PC-3 (cell line): Measurements from ENCODE around the gene GAB2. TPM values are rescaled to one million over a fixed set of nuclear protein-coding genes. Genes with fewer than 3 reads are reported as not detected.

Experiments used
- ATAC-seq: fragments of 200-7000 bp; cut with Tn5 transposase; 2 replicates; pipeline ENCODE4 v1.9.1; 2020; ENCODE audit warnings: mild to moderate bottlenecking, moderate library complexity
- BruUV-seq: library from RNA; stranded (reverse); fragments of 400-500 nt; replicated peaks from 2 replicates; lab custom pipeline; 2021; lab: Mats Ljungman, UMichigan
- CTCF ChIA-PET: fragments of 300-600 bp; sonication (Branson Sonifier 250); formaldehyde crosslinking; loops from one replicate; lab custom pipeline; 2022; ENCODE audit warnings: antibody characterized with exemption; lab: Charles Lee
- POLR2A ChIA-PET: fragments of 300-600 bp; sonication (Branson Sonifier 250); formaldehyde crosslinking; loops from one replicate; lab custom pipeline; 2022; ENCODE audit warnings: antibody characterized with exemption; ENCODE audit not compliant: unreplicated experiment; lab: Charles Lee
- DNase-seq: peaks from one replicate; pipeline ENCODE4 v3.0.0-alpha.2; 2015
- H2AFZ ChIP-seq: fragments of 300-600 bp; sonication (generic); 2 replicates; pipeline ENCODE4 v1.6.0; 2016; ENCODE audit warnings: antibody characterized with exemption, low read length
- H3F3A ChIP-seq: fragments of 300-600 bp; sonication (generic); one replicate; pipeline ENCODE4 v1.6.0; 2017; ENCODE audit warnings: antibody characterized with exemption, low read length, control low read depth, mild to moderate bottlenecking; ENCODE audit not compliant: unreplicated experiment
- H3K27ac ChIP-seq: fragments of 300-600 bp; sonication (generic); 2 replicates; pipeline ENCODE4 v1.5.1; 2016; ENCODE audit warnings: mild to moderate bottlenecking, low read length
- H3K27me3 ChIP-seq: fragments of 300-600 bp; sonication (generic); 2 replicates; pipeline ENCODE4 v1.6.1; 2016; ENCODE audit warnings: low read length, mixed read lengths
- H3K36me3 ChIP-seq: fragments of 300-600 bp; sonication (generic); 2 replicates; pipeline ENCODE4 v1.6.1; 2016; ENCODE audit warnings: low read depth, mixed run types, low read length, mixed read lengths
- H3K4me1 ChIP-seq: fragments of 300-600 bp; sonication (generic); 2 replicates; pipeline ENCODE4 v1.5.1; 2016; ENCODE audit warnings: low read length; ENCODE audit not compliant: insufficient read depth
- H3K4me2 ChIP-seq: fragments of 300-600 bp; sonication (generic); 2 replicates; pipeline ENCODE4 v1.6.0; 2016; ENCODE audit warnings: low read length
- H3K4me3 ChIP-seq: fragments of 300-600 bp; sonication (generic); 2 replicates; pipeline ENCODE4 v1.5.1; 2016; ENCODE audit warnings: mild to moderate bottlenecking, low read length, mixed read lengths
- H3K79me2 ChIP-seq: fragments of 300-600 bp; sonication (generic); 2 replicates; pipeline ENCODE4 v1.6.1; 2017; ENCODE audit warnings: low read length, mixed read lengths
- H3K9ac ChIP-seq: fragments of 300-600 bp; sonication (generic); 2 replicates; pipeline ENCODE4 v1.6.0; 2016; ENCODE audit warnings: mild to moderate bottlenecking, low read length
- H3K9me2 ChIP-seq: fragments of 300-600 bp; sonication (generic); replicated peaks from 2 replicates; pipeline ENCODE4 v1.6.1; 2016; ENCODE audit warnings: mixed run types, low read length, mixed read lengths
- H3K9me3 ChIP-seq: fragments of 300-600 bp; sonication (generic); 2 replicates; pipeline ENCODE4 v1.6.1; 2016; ENCODE audit warnings: low read length, mixed read lengths
- H4K20me1 ChIP-seq: fragments of 300-600 bp; sonication (generic); 2 replicates; pipeline ENCODE4 v1.6.1; 2016; ENCODE audit warnings: low read length, mixed read lengths
- CTCF ChIP-seq: fragments of 300-600 bp; sonication (generic); conservative IDR thresholded peaks from 2 replicates; pipeline ENCODE4 v1.5.1; 2017; ENCODE audit warnings: antibody characterized with exemption, low read depth, mild to moderate bottlenecking, low read length
- EZH2 ChIP-seq: fragments of 300-600 bp; sonication (generic); IDR thresholded peaks from one replicate; pipeline ENCODE4 v1.6.1; 2017; ENCODE audit warnings: antibody characterized with exemption, mild to moderate bottlenecking, low read length; ENCODE audit not compliant: unreplicated experiment
- EZH2phosphoT487 ChIP-seq: fragments of 300-600 bp; sonication (generic); IDR thresholded peaks from 2 replicates; pipeline ENCODE4 v1.6.1; 2018; ENCODE audit warnings: mild to moderate bottlenecking, antibody characterized with exemption, low read length, borderline replicate concordance
- intact Hi-C: fragments of 100-400 bp; cut with micrococcal nuclease; formaldehyde crosslinking; loops from 2 replicates; pipeline ENCODE4 v1.9.0; 2023
- total RNA-seq: library from RNA; depleted of rRNA; stranded (reverse); fragments of >200 nt; gene quantifications from 2 replicates; pipeline ENCODE4 v1.2.3, GENCODE V29; 2014

GAB2 gene
- total RNA-seq, 1 experiment from 2014 or later: 7.1 TPM

GRCh38 chr11:78355309-78355705 is 62.3 kb downstream of the GAB2 start:
- BruUV-seq: no TSS peak
- no peak overlapping the region for H3K4me3 ChIP-seq
- no peaks in the 10 kb centered on the region for H3K4me1 ChIP-seq
- no peaks in the 10 kb centered on the region for H4K20me1 ChIP-seq
- ATAC-seq: no peak
- H3K27ac ChIP-seq: no peak overlapping the region
- H3F3A ChIP-seq: no peaks in the 10 kb centered on the region
- H3K9me2 ChIP-seq: no peaks in the 10 kb centered on the region
- intact Hi-C loops: no loop called here
- CTCF ChIA-PET: no interaction called here
- no peak overlapping the region for H3K9ac ChIP-seq
- H3K36me3 ChIP-seq: no peaks in the 10 kb centered on the region
- H3K27me3 ChIP-seq: no peaks in the 10 kb centered on the region
- POLR2A ChIA-PET: interaction anchor here (0.6 kb wide), 1 partner anchor 26 kb away, joined by 9 read pairs; no protein-coding TSS in a partner anchor
- TF ChIP-seq EZH2phosphoT487: no peak
- TF ChIP-seq CTCF: no peak
- TF ChIP-seq EZH2: no peak
- no peak overlapping the region for H2AFZ ChIP-seq
- no peaks in the 10 kb centered on the region for H3K9me3 ChIP-seq
- DNase-seq: no peak
- no peak overlapping the region for H3K4me2 ChIP-seq
- no peaks in the 10 kb centered on the region for H3K79me2 ChIP-seq

GRCh38 chr11:78354408-78355308 is 63.0 kb downstream of the GAB2 start:
- H2AFZ ChIP-seq: no peak overlapping the region
- intact Hi-C loops: no loop called here
- TF ChIP-seq EZH2 (no peak), EZH2phosphoT487 (no peak), CTCF (no peak)
- no peaks in the 10 kb centered on the region for H3K36me3 ChIP-seq
- BruUV-seq: no TSS peak
- H3F3A ChIP-seq: no peaks in the 10 kb centered on the region
- no peaks in the 10 kb centered on the region for H3K4me1 ChIP-seq
- H3K4me2 ChIP-seq: no peak overlapping the region
- no peak overlapping the region for H3K9ac ChIP-seq
- H3K9me3 ChIP-seq: no peaks in the 10 kb centered on the region
- ChIA-PET CTCF (no interaction called here), POLR2A (no interaction called here)
- H3K79me2 ChIP-seq: no peaks in the 10 kb centered on the region
- no peak overlapping the region for H3K27ac ChIP-seq
- no peaks in the 10 kb centered on the region for H3K27me3 ChIP-seq
- H4K20me1 ChIP-seq: no peaks in the 10 kb centered on the region
- DNase-seq (no peak), ATAC-seq (no peak)
- no peaks in the 10 kb centered on the region for H3K9me2 ChIP-seq
- no peak overlapping the region for H3K4me3 ChIP-seq
